Left forelimb (tissue), 1 donor: Measurements from ENCODE around the gene CDC42EP5.

Experiments
- DNase-seq: peaks from one replicate; pipeline ENCODE4 v3.0.0-alpha.2; 2018; ENCODE audit warnings: low spot score

CDC42EP5 gene

GRCh38 chr19:54426291-54426931 is 46.7 kb downstream of the CDC42EP5 start:
- no peak for DNase-seq

DNA sequence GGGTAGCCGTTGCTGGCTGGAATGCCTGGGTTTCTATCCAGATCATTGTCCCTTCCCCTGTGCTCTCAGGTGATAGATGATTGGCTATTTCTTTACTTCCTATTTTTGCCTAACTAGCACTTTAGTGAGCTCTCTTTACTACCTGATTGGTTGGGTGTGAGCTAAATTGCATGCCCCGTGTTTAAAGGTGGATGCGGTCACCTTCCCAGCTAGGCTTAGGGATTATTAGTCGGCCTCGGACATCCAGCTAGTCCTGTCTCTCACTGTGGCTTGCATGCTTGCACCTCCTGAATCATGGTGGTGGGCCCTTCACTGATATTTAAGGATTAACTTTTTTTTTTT is 47.7 kb downstream of the CDC42EP5 start:
- DNase-seq, result no peak

DNA sequence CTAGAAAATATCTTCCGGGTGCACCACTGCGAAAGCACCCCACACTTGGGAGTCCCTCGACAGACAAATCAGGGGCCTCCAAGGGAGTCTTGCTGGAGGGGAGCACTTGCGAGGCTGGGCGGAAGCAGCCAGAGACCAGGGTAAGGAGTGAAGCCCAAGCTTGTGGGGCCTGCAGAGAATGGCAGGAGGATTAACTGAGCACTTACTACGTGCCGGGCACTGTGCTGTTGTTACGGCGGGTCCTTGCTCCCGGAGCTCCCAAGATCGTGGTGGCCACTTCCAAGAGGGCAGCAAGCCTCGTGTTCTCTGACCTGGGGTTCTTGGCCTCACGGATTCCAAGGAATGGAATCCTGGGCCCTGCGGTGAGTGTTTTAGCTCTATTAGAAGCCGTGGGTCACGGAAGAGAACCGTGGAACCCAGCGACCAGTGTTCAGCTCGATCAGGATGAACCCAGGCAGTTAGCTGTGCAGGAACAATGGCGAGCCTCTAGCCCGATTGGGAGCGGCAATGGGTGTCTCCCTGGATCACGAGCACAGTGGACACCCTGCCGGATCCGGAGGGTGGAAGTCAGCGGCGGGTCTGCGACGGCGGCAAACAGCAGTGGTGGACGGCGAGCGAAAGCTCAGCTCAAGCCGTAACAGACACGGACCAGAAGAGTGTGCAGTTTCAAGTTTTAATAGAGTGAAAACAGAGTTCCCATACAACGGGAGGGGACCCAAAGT is 48.3 kb downstream of the CDC42EP5 start:
- DNase-seq, result no peak

DNA sequence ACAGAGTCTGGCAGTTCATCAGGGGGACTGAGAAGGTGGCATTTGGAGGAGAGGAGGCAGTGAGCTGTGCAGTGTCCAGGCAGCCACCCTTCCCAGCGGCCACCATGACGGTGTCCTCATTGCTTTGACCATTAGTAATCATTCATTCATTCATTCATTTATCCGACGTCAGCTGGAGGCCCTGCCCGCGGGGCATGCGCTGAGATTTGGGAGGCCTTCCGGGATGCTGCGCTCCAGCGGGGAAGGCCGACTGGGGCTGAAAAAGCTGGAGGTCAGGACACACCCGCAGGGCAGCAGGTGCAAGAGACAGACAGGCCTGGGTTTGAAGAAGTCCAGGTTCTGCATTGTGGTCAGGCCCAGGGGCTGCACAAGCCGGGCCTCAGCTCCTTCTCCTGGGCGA is 48.9 kb downstream of the CDC42EP5 start:
- DNase-seq, result no peak

- DNase-seq, result no peak
Measured at GRCh38 chr19:54422136-54422535, 51.0 kb downstream of the CDC42EP5 start.

- no peak for DNase-seq
Measured at GRCh38 chr19:54421521-54421920, 51.6 kb downstream of the CDC42EP5 start.

DNA sequence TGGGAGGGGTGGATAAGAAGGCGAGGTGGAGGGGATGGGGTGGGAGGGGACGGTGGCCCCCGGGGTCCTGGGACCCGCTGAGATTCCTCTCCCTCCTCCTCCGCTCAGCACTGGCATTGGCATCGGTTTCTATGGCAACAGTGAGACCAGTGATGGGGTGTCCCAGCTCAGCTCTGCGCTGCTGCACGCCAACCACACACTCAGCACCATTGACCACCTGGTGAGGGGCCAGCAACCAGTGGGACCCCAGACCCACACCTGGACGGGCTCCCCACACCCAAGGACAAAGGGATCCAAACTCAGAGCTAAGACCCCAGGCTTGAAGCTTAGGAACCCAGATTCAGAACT is 52.0 kb downstream of the CDC42EP5 start:
- DNase-seq, result no peak

DNA sequence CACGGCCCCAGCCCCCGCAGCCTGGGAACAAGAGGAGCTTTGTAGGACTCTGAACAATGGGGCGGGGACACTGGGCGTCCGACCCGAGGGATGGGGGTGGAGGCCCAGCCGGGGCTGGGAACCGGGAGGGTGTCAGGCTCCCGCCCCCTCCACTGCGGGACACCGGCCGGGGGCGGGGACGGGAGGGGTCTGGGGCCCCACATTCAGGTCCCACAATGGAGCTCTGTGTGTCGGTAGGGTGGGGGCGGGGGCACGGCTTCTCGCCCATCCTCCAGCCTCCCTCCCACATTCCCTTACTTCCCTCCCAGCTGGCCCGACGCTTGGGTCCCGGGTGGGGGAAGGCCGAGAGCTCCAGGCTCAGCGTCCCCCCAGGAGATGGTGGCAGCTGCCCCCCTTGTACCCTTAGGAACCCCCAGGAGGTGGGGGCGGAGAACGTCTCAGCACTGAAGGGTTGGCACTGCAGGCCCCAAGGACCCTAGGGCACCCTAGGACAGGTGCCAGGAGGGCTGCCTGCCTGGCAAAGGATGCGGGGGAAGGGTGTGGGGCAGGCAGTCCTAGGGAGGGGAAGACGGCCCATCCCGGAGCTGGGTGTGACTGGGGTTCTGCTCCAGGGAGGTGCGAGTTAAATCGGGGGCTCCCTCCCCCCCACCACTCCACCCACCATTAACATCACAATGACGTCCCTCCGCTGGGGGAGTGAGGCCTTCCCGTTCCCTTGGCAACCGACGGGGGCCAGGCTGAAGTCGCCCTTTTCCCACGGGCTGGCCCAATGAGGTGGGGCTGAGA is 52.5 kb downstream of the CDC42EP5 start:
- DNase-seq, result no peak

- DNase-seq, result no peak
Measured at GRCh38 chr19:54420068-54420382, 53.1 kb downstream of the CDC42EP5 start.

GRCh38 chr19:54418930-54419800 is 53.9 kb downstream of the CDC42EP5 start:
- DNase-seq, result no peak

DNA sequence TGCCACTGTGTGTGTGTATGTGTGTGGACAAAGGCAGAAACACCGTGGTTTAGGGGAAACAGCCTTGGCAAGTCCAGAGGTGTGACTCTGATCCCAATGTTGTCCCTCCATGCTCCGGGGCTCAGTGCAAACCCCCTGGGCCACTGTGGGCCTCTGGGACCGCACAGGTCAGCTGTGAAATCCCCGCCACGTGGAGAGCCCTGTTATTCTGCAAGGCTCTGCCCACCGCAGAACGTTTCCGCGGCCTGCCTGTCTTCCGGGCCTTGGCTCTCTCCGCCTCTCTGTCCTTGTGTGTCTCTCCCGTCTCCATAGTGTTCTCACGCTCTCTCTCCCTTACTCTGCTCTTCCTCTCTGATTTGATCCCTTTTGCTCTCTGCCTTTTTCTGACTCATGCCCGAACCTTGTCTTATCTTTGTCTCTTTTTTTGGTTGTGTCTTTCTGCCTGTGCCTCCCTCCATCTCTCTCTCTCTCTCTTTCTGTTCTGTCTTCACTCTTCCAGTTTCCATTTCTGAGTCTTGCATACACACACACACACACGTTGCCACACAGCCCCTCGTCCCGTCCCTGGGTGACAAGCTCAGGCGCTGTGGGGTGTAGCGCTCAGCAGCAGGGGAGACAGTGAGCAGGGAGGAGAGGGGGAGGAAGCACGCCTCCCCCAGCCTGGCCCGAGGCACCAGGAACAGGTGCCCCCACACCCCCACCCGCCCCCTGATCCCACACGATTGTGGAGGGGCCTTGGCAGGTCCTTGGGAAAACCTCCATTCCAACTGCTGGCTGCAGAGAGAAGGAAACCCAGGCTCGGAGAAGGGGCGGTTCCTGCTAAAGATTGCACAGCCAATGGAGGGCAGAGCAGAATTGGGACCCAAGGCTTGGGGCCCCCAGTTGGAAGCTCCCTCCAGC is 54.8 kb downstream of the CDC42EP5 start:
- no peak for DNase-seq

DNA sequence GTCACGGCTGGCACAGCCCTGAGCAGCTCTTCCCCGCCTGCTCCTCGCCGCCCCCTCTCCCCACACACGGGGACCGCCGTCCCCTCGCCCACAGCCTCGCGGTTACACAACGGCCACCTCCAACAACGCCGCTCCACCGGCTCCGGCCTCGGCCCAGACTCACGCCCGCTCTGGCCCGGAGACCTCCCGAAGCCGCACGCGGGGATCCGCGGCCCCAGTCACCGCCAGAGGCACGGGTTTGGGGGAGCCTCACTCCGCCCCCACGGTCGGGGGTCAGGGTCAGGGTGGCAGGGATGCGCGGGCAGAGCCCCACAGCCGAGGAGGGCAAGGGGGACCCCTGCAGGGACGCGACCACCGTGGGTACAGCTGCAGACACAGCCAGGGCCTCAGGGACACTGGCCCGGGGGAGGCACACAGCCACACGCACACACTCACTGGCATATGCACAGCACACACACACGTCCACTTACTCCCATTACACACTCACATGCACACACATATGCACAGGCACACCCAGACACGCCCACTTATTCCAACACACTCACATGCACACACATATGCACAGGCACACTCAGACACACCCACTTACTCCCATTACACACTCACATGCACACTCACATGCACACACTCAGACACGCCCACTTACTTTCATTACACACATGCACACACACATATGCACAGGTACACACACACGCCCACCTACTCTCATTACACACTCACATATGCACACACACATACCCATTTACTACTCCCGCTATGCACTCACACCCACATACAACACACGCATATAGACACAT is 56.2 kb downstream of the CDC42EP5 start:
- DNase-seq, result no peak

DNA sequence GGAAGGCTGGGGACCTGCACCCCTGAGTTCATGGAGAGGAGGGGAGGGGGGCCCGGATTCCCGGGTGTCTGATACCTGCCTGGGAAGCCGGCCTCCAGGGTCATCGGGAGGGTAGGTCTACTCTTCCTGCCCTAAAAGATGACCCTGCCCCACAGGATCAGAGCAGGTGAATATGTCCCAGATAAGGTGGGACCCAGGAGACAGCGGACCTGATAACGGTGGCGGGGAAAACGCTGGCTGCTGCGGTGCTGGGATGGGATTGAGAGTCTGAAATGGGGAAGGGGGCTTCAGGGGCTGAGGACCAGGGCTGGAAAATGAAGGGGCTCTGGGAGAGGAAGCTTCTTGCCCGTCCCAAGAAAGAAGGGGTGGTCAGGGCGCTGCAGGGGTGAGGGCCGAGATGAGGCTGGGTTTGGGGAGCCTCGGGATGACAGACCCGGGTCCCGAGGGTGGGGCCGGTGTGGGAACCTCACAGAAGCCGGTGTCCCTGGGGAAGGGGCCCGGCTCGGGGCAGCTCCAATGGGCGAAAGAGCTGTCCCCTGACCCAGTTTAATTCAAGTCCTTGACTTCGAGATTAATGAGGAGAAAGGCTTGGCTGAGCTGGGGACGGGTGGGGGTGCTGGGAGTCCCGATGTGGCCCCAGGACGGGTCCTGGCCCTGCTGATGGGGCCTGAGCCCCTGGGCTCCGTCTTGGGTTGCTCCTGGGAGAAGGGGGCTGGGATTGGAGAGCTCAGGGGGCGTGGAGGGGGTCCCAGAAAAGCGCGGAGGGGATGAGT is 57.0 kb downstream of the CDC42EP5 start:
- DNase-seq, result no peak

- no peak for DNase-seq
Measured at GRCh38 chr19:54415208-54415900, 57.7 kb downstream of the CDC42EP5 start, which contains the start of gene TTYH1. Gene TTYH1 (plus strand): TSS chr19:54415464. CDS start chr19:54415553, 89 bp downstream.
